Breast epithelium (tissue), 4 donors: ENCODE results near the gene CPNE2. TPM values are rescaled to one million over a fixed set of nuclear protein-coding genes. Genes with fewer than 3 reads are reported as not detected.
A peak's percentile ranks its signal among the peaks of the same experiment; 100 is the strongest.

Experiments
- DNase-seq, 2 donors: peaks; one replicate each; pipeline ENCODE4 v3.0.0-alpha.2; 2019; ENCODE audit warnings: low spot score in 2 of 2
- H3K27ac ChIP-seq, 2 donors: fragments of 200-600 bp; sonication (generic) in 1 of 2; one replicate each; pipeline ENCODE4 v1.5.1; 2016 to 2019; ENCODE audit warnings: mild to moderate bottlenecking in 1 of 2
- H3K27me3 ChIP-seq, 2 donors: fragments of 200-600 bp; sonication (generic) in 1 of 2; one replicate each; pipeline versions ENCODE4 v1.5.1 to v1.6.0; 2017 to 2019; ENCODE audit warnings: control low read depth in 1 of 2, mild to moderate bottlenecking in 1 of 2
- H3K36me3 ChIP-seq: fragments of 200-600 bp; one replicate; pipeline ENCODE4 v1.5.1; 2019
- H3K4me1 ChIP-seq, 2 donors: fragments of 200-600 bp; sonication (generic); one replicate each; pipeline ENCODE4 v1.5.1; 2016 to 2019; ENCODE audit warnings: control low read depth in 1 of 2
- H3K4me3 ChIP-seq, 3 donors: fragments of 200-600 bp; sonication (generic); 1 replicate in 2 of 3; 2 replicates in 1 of 3; pipeline ENCODE4 v1.5.1; 2016 to 2019; ENCODE audit warnings: mild to moderate bottlenecking in 3 of 3, moderate library complexity in 2 of 3
- H3K9me3 ChIP-seq, 2 donors: fragments of 200-600 bp; sonication (generic) in 1 of 2; one replicate each; pipeline ENCODE4 v1.5.1; 2016 to 2019; ENCODE audit warnings: control low read depth in 1 of 2
- POLR2A ChIP-seq: fragments of 450-650 bp; IDR thresholded peaks from one replicate; pipeline ENCODE4 v1.6.1; 2016; ENCODE audit warnings: antibody characterized with exemption, mild to moderate bottlenecking, moderate library complexity
- POLR2AphosphoS5 ChIP-seq, 3 donors: sonication (generic); formaldehyde crosslinking; IDR thresholded peaks; one replicate each; pipeline ENCODE4 v1.6.1; 2017; ENCODE audit warnings: antibody characterized with exemption in 3 of 3
- intact Hi-C: fragments of 100-400 bp; cut with DNase I; formaldehyde crosslinking; loops from one replicate; pipeline ENCODE4 v1.15.1; 2023; ENCODE audit warnings: low total_unique reads
- total RNA-seq, 3 donors: library from RNA; depleted of rRNA; stranded (reverse); fragments of >200 nt; gene quantifications; one replicate each; pipeline ENCODE4 v1.1.0, GENCODE V29; 2016
- TF ChIP-seq, protein P1 (sequence below), 3 donors: fragments of 450-650 bp; IDR thresholded peaks; one replicate each; pipeline ENCODE4 v1.5.1; 2016 to 2017; ENCODE audit warnings: antibody characterized with exemption in 3 of 3, mild to moderate bottlenecking in 3 of 3, moderate library complexity in 3 of 3

The CPNE2 gene
- total RNA-seq, 3 donors from 2014 or later: 13.9 to 56.5 (median 26.5) TPM

GRCh38 chr16:57091200-57091974 is 996 bp upstream of the CPNE2 start:
- intact Hi-C loops: no loop called here
- DNase-seq: peak in 1 of 2 donors; percentile 22
- Histone ChIP-seq H3K27ac (peak overlapping the region; percentile 76 to 85), H3K27me3 (no peaks in the 10 kb centered on the region), H3K36me3 (no peaks in the 10 kb centered on the region), H3K4me1 (peaks cover 7% of the 10 kb centered on the region in 2 donors), H3K4me3 (peak overlapping the region; percentile 79 to 86 (median 84)), H3K9me3 (no peaks in the 10 kb centered on the region)
- no peak for TF ChIP-seq POLR2AphosphoS5 (IDR thresholded peaks at IDR 0.05)
- TF ChIP-seq, protein P1, sequence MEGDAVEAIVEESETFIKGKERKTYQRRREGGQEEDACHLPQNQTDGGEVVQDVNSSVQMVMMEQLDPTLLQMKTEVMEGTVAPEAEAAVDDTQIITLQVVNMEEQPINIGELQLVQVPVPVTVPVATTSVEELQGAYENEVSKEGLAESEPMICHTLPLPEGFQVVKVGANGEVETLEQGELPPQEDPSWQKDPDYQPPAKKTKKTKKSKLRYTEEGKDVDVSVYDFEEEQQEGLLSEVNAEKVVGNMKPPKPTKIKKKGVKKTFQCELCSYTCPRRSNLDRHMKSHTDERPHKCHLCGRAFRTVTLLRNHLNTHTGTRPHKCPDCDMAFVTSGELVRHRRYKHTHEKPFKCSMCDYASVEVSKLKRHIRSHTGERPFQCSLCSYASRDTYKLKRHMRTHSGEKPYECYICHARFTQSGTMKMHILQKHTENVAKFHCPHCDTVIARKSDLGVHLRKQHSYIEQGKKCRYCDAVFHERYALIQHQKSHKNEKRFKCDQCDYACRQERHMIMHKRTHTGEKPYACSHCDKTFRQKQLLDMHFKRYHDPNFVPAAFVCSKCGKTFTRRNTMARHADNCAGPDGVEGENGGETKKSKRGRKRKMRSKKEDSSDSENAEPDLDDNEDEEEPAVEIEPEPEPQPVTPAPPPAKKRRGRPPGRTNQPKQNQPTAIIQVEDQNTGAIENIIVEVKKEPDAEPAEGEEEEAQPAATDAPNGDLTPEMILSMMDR (IDR thresholded peaks at IDR 0.05): no peak
- no peak for TF ChIP-seq POLR2A

- H3K4me3 ChIP-seq: peak overlapping the region; percentile 79 to 86 (median 84)
- peak overlapping the region; percentile 61 to 85 for H3K27ac ChIP-seq
- H3K27me3 ChIP-seq: no peaks in the 10 kb centered on the region
- no peaks in the 10 kb centered on the region for H3K36me3 ChIP-seq
- no peak for DNase-seq
- peaks cover 7% of the 10 kb centered on the region in 2 donors for H3K4me1 ChIP-seq
- TF ChIP-seq POLR2A: no peak
- TF ChIP-seq, protein P1 (IDR thresholded peaks at IDR 0.05): peak in 1 of 3 donors; percentile 8
- intact Hi-C loops: no loop called here
- no peaks in the 10 kb centered on the region for H3K9me3 ChIP-seq
Measured at GRCh38 chr16:57092786-57093411, 516 bp downstream of the CPNE2 start.

DNA sequence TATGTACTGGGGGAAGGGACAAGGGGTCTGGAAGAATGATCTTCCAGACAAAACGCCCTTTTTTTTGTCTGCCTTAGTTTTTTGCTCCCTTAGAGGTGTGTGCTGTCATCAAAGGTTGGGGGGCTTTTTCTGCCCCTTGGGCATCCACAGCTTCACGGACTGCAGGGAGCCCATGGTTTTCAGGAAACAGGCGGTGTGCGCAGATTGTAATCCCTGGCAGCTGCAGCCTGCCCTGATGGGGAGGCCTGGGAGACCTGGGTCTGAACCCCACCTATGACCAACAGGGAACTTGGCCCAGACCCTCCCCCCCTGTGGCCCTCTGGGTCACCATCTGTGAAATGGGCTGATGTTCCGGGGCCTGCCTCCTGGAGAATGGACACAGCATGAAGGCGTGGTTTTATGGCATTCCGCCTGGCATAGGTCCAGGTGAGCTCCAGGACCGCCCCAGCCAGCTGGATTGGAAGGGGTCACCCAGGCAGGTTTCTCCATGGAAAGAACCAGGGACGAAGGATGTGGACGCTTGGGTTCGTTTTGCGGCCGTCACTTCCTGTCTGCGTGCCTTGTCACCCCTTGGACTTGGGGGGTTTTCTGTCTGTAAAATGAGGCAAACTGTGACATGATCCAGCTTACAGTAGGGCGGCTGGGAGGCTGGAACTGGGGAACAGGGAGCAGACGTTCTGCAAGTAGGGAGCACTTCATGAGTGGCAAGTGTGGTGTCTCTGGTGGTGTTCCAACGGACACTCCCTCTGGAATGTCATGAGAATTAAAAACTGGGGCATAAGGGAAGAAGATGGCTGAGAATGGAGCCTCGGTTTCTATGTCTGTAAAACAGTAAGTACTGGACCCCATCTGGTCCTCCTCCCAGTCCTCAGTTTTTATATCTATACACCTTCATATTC is 1.5 kb downstream of the CPNE2 start:
- Histone ChIP-seq H3K27ac (no peak overlapping the region), H3K9me3 (no peaks in the 10 kb centered on the region), H3K4me1 (peaks cover 7% of the 10 kb centered on the region in 2 donors), H3K4me3 (peak overlapping the region; percentile 79 to 86 (median 84)), H3K27me3 (no peaks in the 10 kb centered on the region), H3K36me3 (no peaks in the 10 kb centered on the region)
- no peak for DNase-seq
- TF ChIP-seq, protein P1 (IDR thresholded peaks at IDR 0.05): no peak
- TF ChIP-seq POLR2AphosphoS5 (IDR thresholded peaks at IDR 0.05) (no peak), POLR2A (no peak)
- intact Hi-C loops: no loop called here

GRCh38 chr16:57094911-57095310 is 2.5 kb downstream of the CPNE2 start:
- TF ChIP-seq, protein P1 (IDR thresholded peaks at IDR 0.05): no peak
- TF ChIP-seq POLR2A: no peak
- TF ChIP-seq POLR2AphosphoS5 (IDR thresholded peaks at IDR 0.05): no peak
- H3K36me3 ChIP-seq: no peaks in the 10 kb centered on the region
- DNase-seq: no peak
- no peak overlapping the region for H3K27ac ChIP-seq
- peaks cover 7% of the 10 kb centered on the region in 2 donors for H3K4me1 ChIP-seq
- intact Hi-C loops: no loop called here
- H3K27me3 ChIP-seq: no peaks in the 10 kb centered on the region
- no peaks in the 10 kb centered on the region for H3K9me3 ChIP-seq
- no peak overlapping the region for H3K4me3 ChIP-seq
